Measurements from ENCODE around the gene SPATA2L.

The SPATA2L gene

GRCh38 chr16:89701425-89702406, at the start of gene SPATA2L:
Gene SPATA2L (minus strand): TSS chr16:89701705. CDS start chr16:89701232, 473 bp downstream.
- DNase-seq: peak; percentile 97

GRCh38 chr16:89749637-89750036, 48.1 kb upstream of the SPATA2L start:
- DNase-seq: no peak

- DNase-seq: no peak
Measured at GRCh38 chr16:89748921-89749320, 47.4 kb upstream of the SPATA2L start.

GRCh38 chr16:89748076-89748475, 46.6 kb upstream of the SPATA2L start:
- no peak for DNase-seq

- DNase-seq: no peak
Measured at GRCh38 chr16:89746043-89746442, 44.5 kb upstream of the SPATA2L start.

GRCh38 chr16:89744813-89745212, 43.3 kb upstream of the SPATA2L start:
- no peak for DNase-seq

- no peak for DNase-seq
Measured at GRCh38 chr16:89742948-89743347, 41.4 kb upstream of the SPATA2L start.

- DNase-seq: no peak
Measured at GRCh38 chr16:89741342-89742014, 40.0 kb upstream of the SPATA2L start.

- DNase-seq: no peak
Measured at GRCh38 chr16:89739383-89739782, 37.9 kb upstream of the SPATA2L start.

GRCh38 chr16:89738538-89739317, 37.2 kb upstream of the SPATA2L start:
- DNase-seq: no peak

GRCh38 chr16:89738072-89738377, 36.5 kb upstream of the SPATA2L start:
- no peak for DNase-seq

- peak; percentile 52 for DNase-seq
Measured at GRCh38 chr16:89737341-89738071, 36.0 kb upstream of the SPATA2L start.

GRCh38 chr16:89736554-89736953, 35.0 kb upstream of the SPATA2L start:
- no peak for DNase-seq

GRCh38 chr16:89733792-89734191, 32.3 kb upstream of the SPATA2L start:
- no peak for DNase-seq

GRCh38 chr16:89733322-89733721, 31.8 kb upstream of the SPATA2L start:
- DNase-seq: no peak

- DNase-seq: no peak
Measured at GRCh38 chr16:89732918-89733242, 31.4 kb upstream of the SPATA2L start.

GRCh38 chr16:89732142-89732917, 30.8 kb upstream of the SPATA2L start:
- DNase-seq: no peak

- DNase-seq: no peak
Measured at GRCh38 chr16:89730610-89731234, 29.2 kb upstream of the SPATA2L start.

GRCh38 chr16:89729863-89730593, 28.5 kb upstream of the SPATA2L start:
- no peak for DNase-seq

GRCh38 chr16:89729293-89729692, 27.8 kb upstream of the SPATA2L start:
- DNase-seq: no peak

Data from activated naive CD4-positive, alpha-beta T cell treated with Interleukin-2 at 50 U/mL for 16 hours (primary cell).